OCI-LY1 (cell line): ENCODE results near the gene OSGIN1.

Source experiments
- H2AFZ ChIP-seq: fragments of 200-600 bp; sonication (generic), shearing (Covaris generic); 2 replicates; pipeline ENCODE4 v1.6.0; 2014; ENCODE audit warnings: antibody characterized with exemption, mild to moderate bottlenecking, low read length
- H3F3A ChIP-seq: fragments of 200-600 bp; sonication (generic), shearing (Covaris generic); 2 replicates; pipeline ENCODE4 v1.6.0; 2014; ENCODE audit warnings: mild to moderate bottlenecking, antibody characterized with exemption, low read length, moderate library complexity; ENCODE audit not compliant: insufficient read depth
- H3K27ac ChIP-seq: fragments of 200-600 bp; sonication (generic); 2 replicates; pipeline ENCODE4 v1.5.1; 2014; ENCODE audit warnings: low read length, mixed run types, mild to moderate bottlenecking, low read depth; ENCODE audit not compliant: poor library complexity, severe bottlenecking
- H3K27me3 ChIP-seq: fragments of 200-600 bp; sonication (generic); 2 replicates; pipeline ENCODE4 v1.6.0; 2014; ENCODE audit warnings: antibody characterized with exemption, mild to moderate bottlenecking, low read length, moderate library complexity; ENCODE audit not compliant: insufficient read depth
- H3K36me3 ChIP-seq: fragments of 200-600 bp; sonication (generic); 2 replicates; pipeline ENCODE4 v1.6.1; 2014; ENCODE audit warnings: mild to moderate bottlenecking, antibody characterized with exemption, low read length, moderate library complexity, mixed read lengths; ENCODE audit not compliant: insufficient read depth
- H3K4me1 ChIP-seq: fragments of 200-600 bp; sonication (generic); 2 replicates; pipeline ENCODE4 v1.5.1; 2014; ENCODE audit warnings: mild to moderate bottlenecking, low read length, moderate library complexity; ENCODE audit not compliant: insufficient read depth, severe bottlenecking
- H3K4me2 ChIP-seq: fragments of 200-600 bp; sonication (generic), shearing (Covaris generic); 2 replicates; pipeline ENCODE4 v1.6.1; 2014; ENCODE audit warnings: low read length
- H3K4me3 ChIP-seq: fragments of 200-600 bp; sonication (generic); 2 replicates; pipeline ENCODE4 v1.5.1; 2014; ENCODE audit warnings: low read length, low read depth, mild to moderate bottlenecking, mixed read lengths; ENCODE audit not compliant: poor library complexity, severe bottlenecking
- H3K79me2 ChIP-seq: fragments of 200-600 bp; shearing (Covaris generic); 2 replicates; pipeline ENCODE4 v1.6.1; 2016; ENCODE audit warnings: mixed run types, low read length, mixed read lengths; ENCODE audit not compliant: insufficient read depth
- H3K9ac ChIP-seq: fragments of 200-600 bp; sonication (generic), shearing (Covaris generic); 2 replicates; pipeline ENCODE4 v1.6.1; 2014; ENCODE audit warnings: mild to moderate bottlenecking, low read length, mixed read lengths
- H3K9me2 ChIP-seq: fragments of 200-600 bp; sonication (generic), shearing (Covaris generic); 2 replicates; pipeline ENCODE4 v1.6.1; 2014; ENCODE audit warnings: low read depth, mild to moderate bottlenecking, low read length, mixed read lengths
- H3K9me3 ChIP-seq: fragments of 200-600 bp; shearing (Covaris generic); 2 replicates; pipeline ENCODE4 v1.6.1; 2014; ENCODE audit warnings: low read length, mixed read lengths
- H4K20me1 ChIP-seq: fragments of 200-600 bp; sonication (generic), shearing (Covaris generic); 2 replicates; pipeline ENCODE4 v1.6.0; 2016; ENCODE audit warnings: mild to moderate bottlenecking, low read length; ENCODE audit not compliant: insufficient read depth
- EZH2 ChIP-seq: fragments of 200-600 bp; sonication (generic), shearing (Covaris generic); IDR thresholded peaks from 2 replicates; pipeline ENCODE4 v1.8.0; 2017; ENCODE audit warnings: borderline replicate concordance, mixed run types, mild to moderate bottlenecking, antibody characterized with exemption, low read length, moderate library complexity, mixed read lengths
- TF ChIP-seq, protein P1 (sequence below): fragments of 200-600 bp; sonication (generic), shearing (Covaris generic); IDR thresholded peaks from 2 replicates; pipeline ENCODE4 v1.5.1; 2017; ENCODE audit warnings: mild to moderate bottlenecking, antibody characterized with exemption, low read length, moderate library complexity, mixed read lengths

Gene OSGIN1, protein sequence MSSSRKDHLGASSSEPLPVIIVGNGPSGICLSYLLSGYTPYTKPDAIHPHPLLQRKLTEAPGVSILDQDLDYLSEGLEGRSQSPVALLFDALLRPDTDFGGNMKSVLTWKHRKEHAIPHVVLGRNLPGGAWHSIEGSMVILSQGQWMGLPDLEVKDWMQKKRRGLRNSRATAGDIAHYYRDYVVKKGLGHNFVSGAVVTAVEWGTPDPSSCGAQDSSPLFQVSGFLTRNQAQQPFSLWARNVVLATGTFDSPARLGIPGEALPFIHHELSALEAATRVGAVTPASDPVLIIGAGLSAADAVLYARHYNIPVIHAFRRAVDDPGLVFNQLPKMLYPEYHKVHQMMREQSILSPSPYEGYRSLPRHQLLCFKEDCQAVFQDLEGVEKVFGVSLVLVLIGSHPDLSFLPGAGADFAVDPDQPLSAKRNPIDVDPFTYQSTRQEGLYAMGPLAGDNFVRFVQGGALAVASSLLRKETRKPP

DNA sequence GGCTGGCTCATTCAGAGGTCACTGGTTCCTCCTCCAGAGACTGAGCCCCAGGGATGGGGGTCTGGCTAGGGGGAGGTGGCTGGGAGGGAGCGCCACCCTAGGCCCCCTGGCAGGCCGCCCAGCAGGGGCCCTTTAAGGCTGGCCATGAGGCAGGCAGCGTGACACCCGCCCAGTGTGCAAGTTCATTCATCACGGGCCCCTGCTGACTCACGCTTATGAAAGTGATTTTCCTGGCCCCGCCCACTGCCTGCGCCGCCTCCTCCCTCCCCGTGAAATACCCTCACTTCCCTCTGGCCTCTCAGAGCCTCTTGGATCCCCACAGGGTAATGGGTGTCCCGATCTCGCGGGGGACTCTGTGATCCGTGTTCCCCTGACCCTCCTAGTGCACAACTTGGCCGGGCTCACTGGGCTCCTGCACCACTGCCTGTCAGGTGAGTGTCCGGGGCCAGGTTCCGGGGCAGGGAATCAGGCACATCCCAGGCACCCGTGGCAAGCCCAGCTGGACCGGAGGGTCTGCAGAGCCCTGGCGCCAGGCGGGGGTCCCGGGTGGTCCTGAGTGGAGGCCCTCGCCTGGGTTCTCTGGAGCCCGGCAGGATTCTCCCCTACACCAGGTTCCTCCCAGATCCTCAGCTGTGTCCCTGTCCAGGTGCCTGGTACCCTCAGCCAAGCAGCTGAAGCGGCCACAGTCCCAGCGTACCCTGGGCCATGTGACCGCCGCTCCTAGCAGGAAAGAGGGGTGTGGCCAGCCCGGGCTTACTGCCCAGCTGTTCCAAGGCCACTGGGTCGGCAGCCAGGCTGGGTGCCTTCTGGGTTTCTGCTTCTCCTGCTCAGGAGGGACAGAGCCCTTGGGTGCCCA, at the start of gene OSGIN1:
OSGIN1 (plus strand) TSS at position 301 of the 856 bp plus-strand sequence. CDS start 4,432 bp downstream, outside the sequence.
- Histone ChIP-seq H3F3A (no peaks in the 10 kb centered on the region), H3K36me3 (no peaks in the 10 kb centered on the region), H3K79me2 (no peaks in the 10 kb centered on the region), H2AFZ (no peak within 1 kb of the TSS), H4K20me1 (no peaks in the 10 kb centered on the region), H3K27me3 (no peaks in the 10 kb centered on the region), H3K9ac (no peak within 1 kb of the TSS), H3K9me3 (no peaks in the 10 kb centered on the region), H3K27ac (no peak within 1 kb of the TSS), H3K4me3 (peak within 1 kb of the TSS; percentile 28), H3K9me2 (no peaks in the 10 kb centered on the region), H3K4me1 (peaks cover 3% of the 10 kb centered on the region), H3K4me2 (peak within 1 kb of the TSS; percentile 44; the same call in 1 of the 2 replicates)
- TF ChIP-seq EZH2: no peak
- TF ChIP-seq, protein P1, sequence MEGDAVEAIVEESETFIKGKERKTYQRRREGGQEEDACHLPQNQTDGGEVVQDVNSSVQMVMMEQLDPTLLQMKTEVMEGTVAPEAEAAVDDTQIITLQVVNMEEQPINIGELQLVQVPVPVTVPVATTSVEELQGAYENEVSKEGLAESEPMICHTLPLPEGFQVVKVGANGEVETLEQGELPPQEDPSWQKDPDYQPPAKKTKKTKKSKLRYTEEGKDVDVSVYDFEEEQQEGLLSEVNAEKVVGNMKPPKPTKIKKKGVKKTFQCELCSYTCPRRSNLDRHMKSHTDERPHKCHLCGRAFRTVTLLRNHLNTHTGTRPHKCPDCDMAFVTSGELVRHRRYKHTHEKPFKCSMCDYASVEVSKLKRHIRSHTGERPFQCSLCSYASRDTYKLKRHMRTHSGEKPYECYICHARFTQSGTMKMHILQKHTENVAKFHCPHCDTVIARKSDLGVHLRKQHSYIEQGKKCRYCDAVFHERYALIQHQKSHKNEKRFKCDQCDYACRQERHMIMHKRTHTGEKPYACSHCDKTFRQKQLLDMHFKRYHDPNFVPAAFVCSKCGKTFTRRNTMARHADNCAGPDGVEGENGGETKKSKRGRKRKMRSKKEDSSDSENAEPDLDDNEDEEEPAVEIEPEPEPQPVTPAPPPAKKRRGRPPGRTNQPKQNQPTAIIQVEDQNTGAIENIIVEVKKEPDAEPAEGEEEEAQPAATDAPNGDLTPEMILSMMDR: no peak

DNA sequence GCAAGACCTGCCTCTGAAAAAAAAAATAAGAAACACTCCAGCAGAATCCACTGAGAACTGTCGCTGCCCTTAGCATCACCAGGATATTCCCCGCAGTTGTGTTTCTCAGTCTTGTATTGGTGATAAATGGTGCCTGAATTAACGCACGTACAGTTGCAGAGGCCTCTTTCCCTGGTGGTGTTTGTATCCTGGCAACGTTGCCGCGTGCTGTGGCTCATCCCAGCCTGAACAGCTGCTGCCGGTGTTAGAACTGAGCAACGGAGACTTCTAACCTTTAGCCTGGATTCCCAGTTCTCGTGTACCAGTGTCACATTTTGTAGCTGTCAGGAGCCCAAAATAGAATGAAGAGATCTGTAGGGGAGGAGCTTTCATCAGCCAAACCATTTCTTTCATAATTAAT, 49.3 kb upstream of the OSGIN1 start:
- no peaks in the 10 kb centered on the region for H4K20me1 ChIP-seq
- H3K27me3 ChIP-seq: no peaks in the 10 kb centered on the region
- H3F3A ChIP-seq: no peaks in the 10 kb centered on the region
- no peaks in the 10 kb centered on the region for H3K9me3 ChIP-seq
- no peak overlapping the region for H3K4me2 ChIP-seq
- peaks cover 15% of the 10 kb centered on the region for H3K4me1 ChIP-seq
- no peak overlapping the region for H3K4me3 ChIP-seq
- H3K36me3 ChIP-seq: peaks cover 11% of the 10 kb centered on the region; the same call in 1 of the 2 replicates
- TF ChIP-seq, protein P1: no peak
- no peak for TF ChIP-seq EZH2
- no peak overlapping the region for H3K27ac ChIP-seq
- H3K9me2 ChIP-seq: no peaks in the 10 kb centered on the region
- no peak overlapping the region for H2AFZ ChIP-seq
- H3K9ac ChIP-seq: no peak overlapping the region
- no peaks in the 10 kb centered on the region for H3K79me2 ChIP-seq

DNA sequence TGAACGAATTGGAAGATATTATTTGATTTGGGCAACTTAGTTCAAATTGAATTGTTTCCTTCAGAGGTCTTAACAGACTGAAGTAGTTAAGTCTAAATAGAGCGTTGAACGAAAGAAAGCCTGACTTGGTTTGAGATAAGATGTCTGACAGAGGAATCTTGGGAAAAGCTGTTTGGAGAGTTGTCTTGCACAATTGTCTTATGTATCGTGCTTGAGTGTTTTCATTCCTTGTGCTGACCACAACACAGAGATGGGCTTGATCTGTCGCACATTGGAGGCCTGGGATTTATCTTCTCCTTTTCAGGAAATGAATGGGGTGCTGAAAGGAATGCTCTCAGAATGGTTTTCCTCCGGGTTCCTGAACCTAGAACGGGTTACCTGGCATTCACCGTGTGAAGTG, 46.4 kb upstream of the OSGIN1 start:
- Histone ChIP-seq H3K9ac (no peak overlapping the region), H3K79me2 (no peaks in the 10 kb centered on the region), H2AFZ (no peak overlapping the region), H3K4me2 (no peak overlapping the region), H3F3A (no peaks in the 10 kb centered on the region), H3K27ac (no peak overlapping the region), H3K36me3 (peaks cover 17% of the 10 kb centered on the region; the same call in 1 of the 2 replicates), H3K27me3 (no peaks in the 10 kb centered on the region), H3K9me3 (no peaks in the 10 kb centered on the region), H3K4me1 (no peaks in the 10 kb centered on the region), H3K9me2 (no peaks in the 10 kb centered on the region), H4K20me1 (no peaks in the 10 kb centered on the region), H3K4me3 (no peak overlapping the region)
- TF ChIP-seq, protein P1: no peak
- TF ChIP-seq EZH2: no peak
